HepG2 (cell line): ENCODE measurements around the gene PET100. TPM values are rescaled to one million over a fixed set of nuclear protein-coding genes. Genes with fewer than 3 reads are reported as not detected.

Experiments
- ATAC-seq: fragments of 200-7000 bp; cut with Tn5 transposase; 3 replicates; pipeline ENCODE4 v1.9.1; 2020; ENCODE audit warnings: mild to moderate bottlenecking, moderate library complexity
- BruUV-seq: library from RNA; stranded (reverse); fragments of 400-500 nt; replicated peaks from 2 replicates; lab custom pipeline; 2021; lab: Mats Ljungman, UMichigan
- CTCF ChIA-PET: fragments of 300-600 bp; formaldehyde crosslinking; extraction: SDS; loops from one replicate; lab custom pipeline; 2021; ENCODE audit warnings: low total read pairs, inconsistent platforms, low intra/inter-chr PET ratio; lab: Yijun Ruan, JAX
- POLR2A ChIA-PET: fragments of 350-600 bp; sonication (Branson Sonifier 250); formaldehyde crosslinking; loops from one replicate; lab custom pipeline; 2020; ENCODE audit warnings: antibody characterized with exemption, inconsistent platforms; lab: Yijun Ruan, JAX
- DNase-seq: peaks from one replicate; pipeline ENCODE4 v3.0.0-alpha.2; 2015; ENCODE audit warnings: low spot score
- FAIRE-seq: peaks from 3 replicates; lab custom pipeline; 2011; peaks lifted over from hg19 to GRCh38; lab: Jason Lieb, UNC
- H2AFZ ChIP-seq: one replicate; pipeline ENCODE4 v1.6.1; 2011; ENCODE audit warnings: low read length, inconsistent platforms
- H3K27ac ChIP-seq: fragments of 300-600 bp; 3 replicates; pipeline ENCODE4 v1.8.0; 2011; ENCODE audit warnings: mixed run types, mild to moderate bottlenecking, mixed read lengths, low read length, inconsistent platforms; ENCODE audit not compliant: insufficient read depth; ENCODE audit errors: extremely low read length
- H3K27me3 ChIP-seq, 2 experiments: fragments of 200-600 bp in 1 of 2; 2 replicates in 1 of 2; 3 replicates in 1 of 2; pipeline versions ENCODE4 v1.6.0 to v1.8.0; 2011; ENCODE audit warnings: low read length in 2 of 2, mild to moderate bottlenecking in 2 of 2, moderate library complexity in 2 of 2, inconsistent platforms in 1 of 2; ENCODE audit not compliant: insufficient read depth in 2 of 2, control insufficient read depth in 1 of 2
- H3K36me3 ChIP-seq, 2 experiments: fragments of 200-600 bp in 1 of 2; replicated peaks in 1 of 2; 2 replicates in 1 of 2; 3 replicates in 1 of 2; pipeline versions ENCODE4 v1.5.1 to v1.8.0; 2011; ENCODE audit warnings: low read length in 2 of 2, inconsistent platforms in 1 of 2; ENCODE audit not compliant: insufficient read depth in 2 of 2, control insufficient read depth in 1 of 2
- H3K4me1 ChIP-seq: 2 replicates; pipeline ENCODE4 v1.5.1; 2012; ENCODE audit warnings: low read length, inconsistent platforms; ENCODE audit not compliant: insufficient read depth
- H3K4me2 ChIP-seq: 2 replicates; pipeline ENCODE4 v1.6.0; 2011; ENCODE audit warnings: low read depth, low read length, inconsistent platforms
- H3K4me3 ChIP-seq, 3 experiments: fragments of 200-600 bp in 1 of 3; sonication (generic), shearing (Covaris generic) in 1 of 3; replicated peaks in 1 of 3; 2 replicates each; pipeline ENCODE4 v1.5.1; 2011 to 2016; ENCODE audit warnings: low read length in 3 of 3, inconsistent platforms in 2 of 3, low read depth in 2 of 3, mild to moderate bottlenecking in 2 of 3, control low read depth in 1 of 3, mixed read lengths in 1 of 3; ENCODE audit not compliant: insufficient read depth in 1 of 3
- H3K79me2 ChIP-seq: one replicate; pipeline ENCODE4 v1.6.1; 2011; ENCODE audit warnings: low read length, inconsistent platforms; ENCODE audit not compliant: insufficient read depth
- H3K9ac ChIP-seq: 2 replicates; pipeline ENCODE4 v1.6.0; 2011; ENCODE audit warnings: mild to moderate bottlenecking, low read depth, low read length, inconsistent platforms; ENCODE audit not compliant: insufficient read depth
- H3K9me3 ChIP-seq: 2 replicates; pipeline ENCODE4 v1.5.1; 2012; ENCODE audit warnings: mild to moderate bottlenecking, low read length
- H4K20me1 ChIP-seq: 2 replicates; pipeline ENCODE4 v1.6.0; 2011; ENCODE audit warnings: inconsistent platforms, mild to moderate bottlenecking, low read length, moderate library complexity; ENCODE audit not compliant: insufficient read depth
- MEF2D ChIP-seq: sonication (generic); formaldehyde crosslinking; IDR thresholded peaks from 2 replicates; pipeline ENCODE4 v1.5.1; 2020; ENCODE audit warnings: mild to moderate bottlenecking, missing genetic modification reagents
- ZBTB38 ChIP-seq: sonication (generic); formaldehyde crosslinking; IDR thresholded peaks from 2 replicates; pipeline ENCODE4 v1.5.1; 2020; ENCODE audit warnings: mild to moderate bottlenecking, missing genetic modification reagents
- ZNF432 ChIP-seq: sonication (generic); formaldehyde crosslinking; IDR thresholded peaks from 2 replicates; pipeline ENCODE4 v1.5.0; 2020; ENCODE audit warnings: missing genetic modification reagents, mild to moderate bottlenecking, borderline replicate concordance
- WGBS: methylation state at CpG from one replicate; pipeline ENCODE4 v1.1.6; 2017; ENCODE audit warnings: low lambda C conversion rate; 5-methylcytosine and 5-hydroxymethylcytosine counted together
- in situ Hi-C: cut with HindIII; loops from 2 replicates; pipeline ENCODE4 v1.10.0; 2017; ENCODE audit warnings: low pct_unique_long_range_greater_than_20kb; ENCODE audit not compliant: extremely low pct_ligation_motif_present
- intact Hi-C: fragments of 100-400 bp; cut with micrococcal nuclease; formaldehyde crosslinking; loops from one replicate; pipeline ENCODE4 v1.10.0; 2022; ENCODE audit not compliant: unreplicated experiment
- polyA plus RNA-seq, 8 experiments: library from polyadenylated mRNA; depleted of rRNA in 3 of 8; stranded (reverse) in 7 of 8; unstranded in 1 of 8; fragments of >200 nt; fragmentation: Illumina TruSeq in 4 of 8; extraction: Trizol in 4 of 8; gene quantifications; 2 replicates each; pipeline versions ENCODE4 v1.2.1 to v1.2.3, GENCODE V29; 2011 to 2016; ENCODE audit warnings: low read depth in 4 of 8, missing spikeins in 1 of 8, mixed read lengths in 1 of 8; ENCODE audit not compliant: insufficient read depth in 1 of 8
- total RNA-seq, 5 experiments: library from RNA; depleted of rRNA; stranded (reverse); fragments of >200 nt; fragmentation: Illumina TruSeq; extraction: Trizol; gene quantifications; 2 replicates each; pipeline ENCODE4 v1.2.3, GENCODE V29; 2016; ENCODE audit warnings: low read depth in 1 of 5
- TF ChIP-seq, protein P1 (sequence below): sonication (generic); formaldehyde crosslinking; IDR thresholded peaks from 2 replicates; pipeline ENCODE4 v1.8.0; 2022; ENCODE audit warnings: low read depth, missing genetic modification reagents
- TF ChIP-seq, protein P2 (sequence below): sonication (generic); formaldehyde crosslinking; IDR thresholded peaks from 2 replicates; pipeline ENCODE4 v1.9.0; 2022; ENCODE audit warnings: low read depth, missing genetic modification reagents

PET100 gene
- total and polyA plus RNA-seq, 2 of the 13 experiments (the other 11 are each of a cell fraction or from before 2014, with no cell fraction given) = 22.3 to 66.5 TPM

DNA sequence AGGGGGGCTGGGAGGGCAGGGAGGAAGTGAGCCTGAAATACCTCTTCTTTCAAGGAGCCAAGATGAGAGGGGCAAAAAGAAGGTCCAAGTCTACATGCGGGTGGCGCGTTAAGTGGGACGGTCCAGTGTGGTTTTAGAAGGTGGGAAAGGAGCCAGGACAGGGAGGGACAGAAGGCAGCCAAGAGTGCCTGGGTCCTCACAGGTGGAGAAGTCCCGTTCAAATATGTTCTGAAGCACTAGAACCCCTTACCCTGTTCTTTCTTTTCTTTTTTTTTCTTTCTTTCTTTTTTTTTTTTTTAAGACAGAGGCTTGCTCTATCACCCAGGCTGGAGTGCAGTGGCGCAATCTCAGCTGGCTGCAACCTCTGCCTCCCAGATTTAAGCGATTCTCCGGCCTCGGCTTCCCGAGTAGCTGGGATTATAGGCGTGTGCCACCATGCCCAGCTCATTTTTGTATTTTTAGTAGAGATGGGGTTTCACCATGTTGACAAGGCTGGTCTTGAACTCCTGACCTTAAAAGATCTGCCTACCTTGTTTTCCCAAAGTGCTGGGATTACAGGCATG, 26.6 kb upstream of the PET100 start:
- no peak for ATAC-seq
- Histone ChIP-seq H3K4me3 (no peak overlapping the region), H2AFZ (no peak overlapping the region), H4K20me1 (peaks cover 51% of the 10 kb centered on the region), H3K9ac (no peak overlapping the region), H3K27ac (no peak overlapping the region), H3K4me1 (peaks cover 6% of the 10 kb centered on the region; the same call in 1 of the 2 replicates), H3K79me2 (peaks cover 47% of the 10 kb centered on the region), H3K9me3 (no peaks in the 10 kb centered on the region), H3K4me2 (no peak overlapping the region), H3K36me3 (peaks cover 23 to 46% of the 10 kb centered on the region in 2 experiments; a peak in 4 of 5 replicates), H3K27me3 (no peaks in the 10 kb centered on the region)
- 96% methylated on average over 11 of the region's 11 CpGs for WGBS
- DNase-seq = no peak
- BruUV-seq = no TSS peak
- ChIA-PET CTCF (no interaction called here), POLR2A (no interaction called here)
- no peak for FAIRE-seq
- intact Hi-C loops (no loop called here), in situ Hi-C loops (no loop called here)
- TF ChIP-seq, protein P1, sequence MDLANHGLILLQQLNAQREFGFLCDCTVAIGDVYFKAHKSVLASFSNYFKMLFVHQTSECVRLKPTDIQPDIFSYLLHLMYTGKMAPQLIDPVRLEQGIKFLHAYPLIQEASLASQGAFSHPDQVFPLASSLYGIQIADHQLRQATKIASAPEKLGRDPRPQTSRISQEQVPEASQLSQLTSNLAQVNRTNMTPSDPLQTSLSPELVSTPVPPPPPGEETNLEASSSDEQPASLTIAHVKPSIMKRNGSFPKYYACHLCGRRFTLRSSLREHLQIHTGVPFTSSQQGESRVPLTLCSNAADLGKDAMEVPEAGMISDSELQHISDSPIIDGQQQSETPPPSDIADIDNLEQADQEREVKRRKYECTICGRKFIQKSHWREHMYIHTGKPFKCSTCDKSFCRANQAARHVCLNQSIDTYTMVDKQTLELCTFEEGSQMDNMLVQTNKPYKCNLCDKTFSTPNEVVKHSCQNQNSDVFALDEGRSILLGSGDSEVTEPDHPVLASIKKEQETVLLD (CRISPR knock-in tag) = no peak
- TF ChIP-seq MEF2D (CRISPR knock-in tag) (no peak), ZBTB38 (CRISPR knock-in tag) (no peak), ZNF432 (no peak)
- TF ChIP-seq, protein P2, sequence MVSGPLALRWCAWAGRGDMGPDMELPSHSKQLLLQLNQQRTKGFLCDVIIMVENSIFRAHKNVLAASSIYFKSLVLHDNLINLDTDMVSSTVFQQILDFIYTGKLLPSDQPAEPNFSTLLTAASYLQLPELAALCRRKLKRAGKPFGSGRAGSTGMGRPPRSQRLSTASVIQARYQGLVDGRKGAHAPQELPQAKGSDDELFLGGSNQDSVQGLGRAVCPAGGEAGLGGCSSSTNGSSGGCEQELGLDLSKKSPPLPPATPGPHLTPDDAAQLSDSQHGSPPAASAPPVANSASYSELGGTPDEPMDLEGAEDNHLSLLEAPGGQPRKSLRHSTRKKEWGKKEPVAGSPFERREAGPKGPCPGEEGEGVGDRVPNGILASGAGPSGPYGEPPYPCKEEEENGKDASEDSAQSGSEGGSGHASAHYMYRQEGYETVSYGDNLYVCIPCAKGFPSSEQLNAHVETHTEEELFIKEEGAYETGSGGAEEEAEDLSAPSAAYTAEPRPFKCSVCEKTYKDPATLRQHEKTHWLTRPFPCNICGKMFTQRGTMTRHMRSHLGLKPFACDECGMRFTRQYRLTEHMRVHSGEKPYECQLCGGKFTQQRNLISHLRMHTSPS (CRISPR knock-in tag) = no peak
